ENCODE data around the gene ZNF407.

GRCh38 chr18:74570266-74570665 is 27.4 kb upstream of the ZNF407 start:
- TF ChIP-seq CTCF (IDR thresholded peaks at IDR 0.05; ENCODE audit: low read length) (no peak), EZH2phosphoT487 (IDR thresholded peaks at IDR 0.05; ENCODE audit: low read length) (no peak), EZH2 (optimal IDR thresholded peaks at IDR 0.05; ENCODE audit: low read depth, low read length) (no peak)

Data from MM.1S (cell line).